HG02852 (cell line): Measurements from ENCODE around the gene MOB3A.
"Not testable (repeated sequence)": the region's sequence is repeated elsewhere in the genome, so short reads cannot be mapped to it uniquely, and the experiment has no call there.

ENCODE experiments used
- ATAC-seq: cut with Tn5 transposase; IDR thresholded peaks from one replicate; pipeline ENCODE4 v1.9.1; 2021; ENCODE audit warnings: mild to moderate bottlenecking, moderate library complexity; ENCODE audit not compliant: unreplicated experiment

Gene MOB3A

DNA sequence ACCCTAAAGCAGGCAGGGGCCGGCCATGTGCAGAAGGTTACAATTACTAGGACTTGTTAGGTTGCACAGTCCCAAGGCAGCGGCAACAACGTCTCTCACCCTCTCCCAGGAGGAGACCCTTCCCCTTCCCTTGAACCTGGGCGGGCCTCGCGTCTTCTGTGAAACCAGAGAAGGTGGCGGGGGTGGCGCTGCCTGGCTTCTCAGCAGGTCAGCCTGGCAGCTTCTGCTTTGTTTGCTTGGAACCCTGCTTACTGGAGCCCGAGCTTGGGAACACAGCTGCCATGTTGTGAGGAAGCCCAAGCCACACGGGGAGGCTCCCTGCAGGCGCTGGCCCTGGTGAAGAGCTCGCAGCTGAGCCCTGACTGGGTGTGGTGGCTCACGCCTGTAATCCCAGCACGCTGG lies 60.5 kb downstream of the MOB3A start:
- no peak for ATAC-seq

DNA sequence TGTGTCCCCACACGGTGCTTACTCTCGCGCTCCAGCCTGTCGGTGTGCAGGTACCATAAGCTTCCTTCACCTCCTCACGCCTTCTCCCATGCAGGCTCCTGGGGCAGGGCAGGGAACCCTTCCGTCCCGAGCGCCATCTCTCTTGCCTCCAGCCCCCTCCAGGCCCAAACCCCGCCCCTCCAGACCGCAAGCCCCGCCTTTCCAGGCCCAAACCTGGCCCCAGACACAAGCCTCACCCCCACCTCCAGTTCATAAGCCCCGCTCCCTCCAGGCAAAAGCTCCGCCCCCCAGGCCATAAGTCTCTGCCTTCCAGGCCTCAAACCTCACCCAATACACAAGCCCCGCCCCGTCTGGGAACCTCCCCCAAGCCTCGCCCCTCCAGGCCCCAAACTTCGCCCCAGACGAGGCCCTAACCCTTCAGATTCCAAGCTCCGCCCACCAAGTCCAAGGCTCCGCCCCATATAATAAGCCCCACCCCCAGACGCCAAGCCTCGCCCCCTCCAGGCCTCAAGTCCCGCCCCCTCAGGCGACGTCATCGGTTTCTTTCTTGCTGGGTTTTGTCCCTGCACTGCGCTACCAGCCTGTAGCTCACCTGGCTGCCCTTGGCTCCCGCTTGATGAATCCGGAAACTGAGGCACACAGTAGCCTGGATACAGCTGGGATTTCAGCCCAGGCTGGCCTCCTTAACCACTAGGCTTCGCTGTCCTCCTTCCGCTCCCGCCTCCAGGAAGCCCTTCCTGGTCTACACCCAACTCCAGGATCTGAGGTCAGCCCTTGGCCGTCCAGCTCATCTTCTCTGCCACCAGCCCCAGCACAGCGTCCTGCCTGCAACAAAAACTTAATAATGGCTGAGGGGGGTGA lies 61.2 kb downstream of the MOB3A start:
- ATAC-seq: no peak

DNA sequence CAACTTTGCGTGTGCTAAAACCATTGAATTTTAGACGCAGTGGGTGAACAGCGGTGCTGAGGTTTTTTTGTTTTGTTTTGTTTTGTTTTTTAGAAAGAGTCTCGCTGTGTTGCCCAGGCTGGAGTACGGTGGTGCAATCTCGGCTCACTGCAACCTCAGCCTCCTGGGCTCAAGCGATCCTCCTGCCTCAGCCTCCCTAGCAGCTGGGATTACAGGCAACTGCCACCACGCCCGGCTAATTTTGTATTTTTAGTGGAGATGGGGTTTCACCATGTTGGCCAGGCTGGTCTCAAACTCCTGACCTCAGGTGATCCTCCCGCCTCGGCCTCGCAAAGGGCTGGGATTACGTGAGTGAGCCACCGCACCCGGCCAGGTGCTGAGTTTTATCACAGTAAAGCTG lies 61.9 kb downstream of the MOB3A start:
- ATAC-seq: not testable (repeated sequence)

DNA sequence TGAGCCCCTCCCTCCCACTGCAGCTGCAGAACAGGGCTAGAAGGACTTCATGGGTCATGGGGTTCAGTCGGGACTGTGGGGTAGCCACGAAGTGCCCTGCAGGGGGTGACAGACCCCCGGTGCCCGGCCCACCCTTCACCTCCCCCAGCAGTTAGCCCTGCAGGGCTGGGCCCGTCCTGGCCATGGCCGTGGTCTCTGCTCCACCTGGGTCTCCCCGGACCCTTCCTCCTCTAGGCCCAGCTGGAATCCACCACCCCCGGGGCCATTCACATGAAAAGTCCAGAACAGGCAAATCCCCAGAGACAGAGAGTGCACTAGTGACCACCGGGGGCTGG lies 62.3 kb downstream of the MOB3A start:
- no peak for ATAC-seq

DNA sequence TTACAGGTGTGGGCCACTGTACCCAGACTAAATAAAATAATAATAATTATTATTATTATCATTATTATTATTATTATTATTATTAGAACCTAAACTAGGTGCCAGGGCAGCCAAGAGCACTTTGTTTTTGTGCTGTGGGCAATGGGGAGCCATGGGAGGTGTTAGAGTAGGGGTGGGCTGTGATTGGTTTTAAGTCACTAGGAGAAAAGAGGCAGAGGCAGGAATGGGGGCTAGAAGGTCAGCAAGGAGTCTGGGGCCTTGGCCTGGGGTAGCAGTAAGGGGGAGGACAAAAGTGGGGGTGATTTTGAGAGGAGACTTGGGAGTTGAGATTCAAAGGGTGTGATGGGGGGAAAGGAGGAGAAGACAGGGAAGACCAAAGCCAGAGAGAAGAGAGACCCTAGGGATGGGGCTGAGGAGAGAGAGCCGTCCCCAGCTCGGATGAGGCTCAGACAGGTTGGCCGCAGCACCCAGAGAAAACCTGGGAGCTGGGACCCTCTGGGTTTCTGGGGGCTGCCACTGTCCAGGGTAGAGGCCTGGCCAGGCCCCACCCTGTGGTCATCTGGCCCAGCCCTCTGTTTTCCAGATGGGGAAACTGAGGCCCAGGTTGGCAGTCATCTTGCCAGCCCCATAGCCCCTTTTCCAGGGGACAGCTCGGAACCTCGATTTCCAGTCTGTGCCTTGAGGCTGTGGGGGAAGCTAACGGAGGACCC lies 62.9 kb downstream of the MOB3A start:
- ATAC-seq: no peak

DNA sequence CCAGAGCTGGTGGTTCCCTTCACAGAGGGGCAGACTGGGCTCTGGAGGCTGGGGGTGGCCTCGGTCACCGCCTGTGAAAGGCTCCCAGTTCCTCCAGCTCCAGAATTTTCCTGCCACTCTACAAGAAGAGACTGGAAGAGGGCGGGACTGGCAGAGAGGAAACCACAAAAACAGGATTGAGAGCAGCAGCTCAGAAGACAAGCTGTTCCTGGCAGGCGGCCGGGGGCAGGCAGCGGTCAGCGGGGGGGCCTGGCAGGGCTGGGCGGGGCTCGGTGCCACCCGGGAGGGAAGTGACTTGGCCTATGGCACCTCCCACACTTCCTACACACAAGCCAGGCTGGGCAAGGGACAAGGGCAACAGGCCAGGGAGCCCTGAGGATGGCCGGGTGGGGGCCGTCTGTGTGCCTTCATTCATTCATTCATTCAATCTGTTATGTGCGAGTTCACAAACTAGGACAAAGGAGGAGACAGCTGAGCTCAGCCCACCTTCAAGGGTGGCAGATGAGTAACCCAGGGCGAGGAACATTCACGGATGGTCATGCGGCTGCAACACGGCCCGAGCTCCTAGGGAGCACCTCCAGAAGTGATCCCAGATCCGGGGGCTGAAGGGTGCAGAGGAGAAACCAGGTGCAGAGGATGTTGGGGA lies 63.7 kb downstream of the MOB3A start:
- ATAC-seq: no peak

DNA sequence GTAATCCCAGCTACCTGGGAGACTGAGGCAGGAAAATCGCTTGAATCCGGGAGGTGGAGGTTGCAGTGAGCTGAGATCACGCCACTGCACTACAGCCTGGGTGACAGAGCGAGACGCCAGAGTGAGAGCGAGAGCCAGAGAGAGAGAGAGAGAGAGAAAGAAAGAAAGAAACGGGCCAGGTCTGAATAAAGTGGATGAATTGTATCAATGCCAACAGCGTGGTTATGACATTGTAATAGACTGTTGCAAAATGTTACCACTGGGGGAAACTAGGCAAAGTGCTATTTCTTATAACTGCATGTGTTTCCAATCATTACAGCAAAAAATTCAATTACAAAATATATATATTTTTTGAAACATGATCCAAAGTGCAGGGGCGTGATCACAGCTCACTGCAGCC lies 68.8 kb downstream of the MOB3A start:
- no peak for ATAC-seq

DNA sequence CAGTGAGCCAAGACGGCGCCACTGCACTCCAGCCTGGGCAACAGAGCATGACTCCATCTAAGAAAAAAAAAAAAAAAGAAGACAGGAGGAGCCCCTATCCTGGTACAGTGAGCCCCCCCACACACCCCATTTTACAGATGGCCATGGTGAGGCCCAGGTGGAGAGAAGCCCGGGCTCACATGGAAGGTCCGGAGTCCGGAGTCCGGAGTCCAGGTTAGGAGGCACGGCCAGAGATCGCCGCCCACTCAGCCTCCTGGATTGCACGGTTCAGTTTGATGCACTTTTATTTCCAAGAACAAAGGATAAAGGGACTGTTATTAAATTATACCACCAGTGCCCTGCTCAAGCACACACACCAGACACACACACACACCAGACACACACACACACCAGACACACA lies 69.4 kb downstream of the MOB3A start:
- no peak for ATAC-seq

DNA sequence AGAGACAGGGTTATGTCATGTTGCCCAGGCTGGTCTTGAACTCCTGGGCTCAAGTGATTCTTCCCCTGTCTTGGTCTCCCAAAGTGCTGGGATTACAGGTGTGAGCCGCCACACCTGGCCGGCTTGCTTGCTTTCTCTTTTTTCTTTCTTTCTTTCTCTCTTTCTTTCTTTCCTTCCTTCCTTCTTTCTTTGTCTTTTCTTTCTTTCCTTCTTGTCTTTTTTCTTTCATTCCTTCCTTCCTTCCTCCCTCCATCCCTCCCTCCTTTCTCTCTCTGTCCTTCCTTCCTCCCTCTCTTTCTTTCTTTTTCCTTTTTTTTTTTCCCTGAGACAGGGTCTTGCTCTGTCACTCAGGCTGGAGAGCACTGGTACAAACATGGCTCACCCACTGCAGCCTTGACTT lies 73.8 kb downstream of the MOB3A start:
- no peak for ATAC-seq

DNA sequence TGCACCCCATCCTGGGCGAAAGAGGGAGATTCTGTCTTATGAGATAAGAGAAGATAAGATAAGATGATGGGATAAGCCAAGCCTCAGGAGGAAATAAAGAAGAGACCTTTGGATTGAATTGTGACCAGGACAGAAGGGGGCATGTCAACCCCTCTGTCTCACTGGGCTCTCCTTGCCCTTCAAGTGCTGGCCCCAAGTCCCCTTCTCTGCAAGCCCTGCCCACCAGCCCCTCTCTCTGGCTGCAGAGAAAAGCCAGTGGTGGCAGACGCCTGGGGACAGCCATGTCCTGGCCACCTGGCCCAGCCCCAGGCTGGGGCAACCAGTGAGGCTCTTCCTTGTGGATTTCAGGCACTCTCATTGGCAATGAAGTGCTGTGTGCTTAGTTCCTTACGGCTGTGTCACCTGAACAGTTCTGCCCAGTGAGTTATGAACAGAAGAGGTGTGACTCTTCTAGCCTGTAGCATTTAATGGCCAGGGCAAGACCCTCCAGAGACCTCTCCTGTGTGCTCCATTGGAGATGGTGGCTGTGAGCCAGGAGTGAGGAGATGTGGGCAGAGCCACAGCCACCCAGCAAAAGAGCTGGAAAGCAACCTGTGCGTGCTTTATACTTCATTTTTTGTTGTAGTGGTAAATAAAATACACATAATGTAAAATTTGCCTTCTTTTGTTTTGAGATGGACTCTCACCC lies 74.5 kb downstream of the MOB3A start:
- no peak for ATAC-seq
